GM12865 (cell line): ENCODE results near the gene ZKSCAN8.

Experiments
- DNase-seq: peaks from one replicate; pipeline ENCODE4 v3.0.0; 2010; ENCODE audit warnings: low read depth
- H3K4me3 ChIP-seq: 2 replicates; pipeline ENCODE4 v1.5.1; 2011; ENCODE audit warnings: mild to moderate bottlenecking, low read depth, low read length, control low read depth
- CTCF ChIP-seq: IDR thresholded peaks from 2 replicates; pipeline ENCODE4 v1.5.1; 2011; ENCODE audit warnings: low read length, control low read depth, low read depth, inconsistent platforms; ENCODE audit not compliant: insufficient read depth; ENCODE audit errors: missing control alignments

Gene ZKSCAN8

DNA sequence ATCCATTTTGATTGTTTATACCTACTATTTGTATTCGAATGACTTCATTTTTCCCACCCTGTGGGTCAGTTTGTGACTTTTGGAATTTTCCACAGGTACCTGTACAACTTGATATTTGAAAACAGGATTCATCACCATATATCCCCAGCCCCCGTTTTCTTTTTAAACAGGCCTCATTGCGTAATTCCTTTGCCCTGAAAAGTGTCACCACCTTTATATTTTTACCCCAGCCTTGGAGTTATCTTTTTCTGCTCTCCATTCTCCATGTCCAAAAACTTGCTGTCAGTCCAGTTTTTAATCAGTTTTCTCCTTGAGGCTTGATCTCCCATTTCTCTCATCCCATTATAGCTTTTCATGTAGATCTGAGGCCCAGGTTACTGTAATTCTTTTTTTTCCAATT lies 16.6 kb downstream of the ZKSCAN8 start:
- TF ChIP-seq CTCF, result no peak

DNA sequence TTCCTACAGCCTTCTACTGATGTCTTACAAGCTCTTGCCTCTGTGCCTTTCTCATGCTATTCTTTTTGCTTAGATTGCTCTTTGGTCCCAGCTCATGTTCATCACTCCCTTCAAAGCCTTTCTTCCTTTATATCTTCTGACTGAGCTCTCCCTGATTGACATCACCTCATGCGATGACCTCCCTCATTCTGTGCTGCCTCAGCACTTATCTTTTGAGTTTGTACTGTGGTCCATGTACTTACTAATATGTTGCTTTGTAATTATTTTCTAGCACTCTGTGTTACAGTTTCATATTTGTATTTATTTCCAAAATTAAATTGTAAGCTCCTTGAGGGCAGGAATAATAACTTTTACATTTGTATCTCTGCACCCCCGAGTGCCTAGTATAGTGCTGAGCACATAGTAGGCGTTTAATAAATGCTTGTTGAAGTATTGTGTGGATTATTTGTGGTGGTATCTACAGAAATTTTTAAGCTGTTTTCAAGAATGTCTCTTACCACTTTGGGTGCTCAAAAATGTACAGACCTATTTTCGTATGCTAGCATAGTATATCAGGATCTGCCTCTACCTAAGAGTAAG lies 17.4 kb downstream of the ZKSCAN8 start:
- H3K4me3 ChIP-seq, result no peak overlapping the region
- DNase-seq, result no peak
- TF ChIP-seq CTCF, result no peak

More for the DNA sequence above, 16.6 kb downstream of the ZKSCAN8 start:
- H3K4me3 ChIP-seq, result no peak overlapping the region
- no peak for DNase-seq

- no peak overlapping the region for H3K4me3 ChIP-seq
- TF ChIP-seq CTCF, result no peak
- no peak for DNase-seq
These were observed 18.6 kb downstream of the ZKSCAN8 start for GRCh38 chr6:28160233-28160632.

GRCh38 chr6:28161410-28162079 lies 19.9 kb downstream of the ZKSCAN8 start:
- TF ChIP-seq CTCF, result no peak
- no peak overlapping the region for H3K4me3 ChIP-seq
- peak; percentile 8 for DNase-seq

GRCh38 chr6:28165563-28165962 lies 23.9 kb downstream of the ZKSCAN8 start:
- no peak for DNase-seq

GRCh38 chr6:28167068-28167467 lies 25.4 kb downstream of the ZKSCAN8 start:
- DNase-seq, result no peak
- TF ChIP-seq CTCF, result no peak
- H3K4me3 ChIP-seq, result no peak overlapping the region

More at GRCh38 chr6:28165563-28165962, 23.9 kb downstream of the ZKSCAN8 start:
- no peak overlapping the region for H3K4me3 ChIP-seq
- TF ChIP-seq CTCF, result no peak

DNA sequence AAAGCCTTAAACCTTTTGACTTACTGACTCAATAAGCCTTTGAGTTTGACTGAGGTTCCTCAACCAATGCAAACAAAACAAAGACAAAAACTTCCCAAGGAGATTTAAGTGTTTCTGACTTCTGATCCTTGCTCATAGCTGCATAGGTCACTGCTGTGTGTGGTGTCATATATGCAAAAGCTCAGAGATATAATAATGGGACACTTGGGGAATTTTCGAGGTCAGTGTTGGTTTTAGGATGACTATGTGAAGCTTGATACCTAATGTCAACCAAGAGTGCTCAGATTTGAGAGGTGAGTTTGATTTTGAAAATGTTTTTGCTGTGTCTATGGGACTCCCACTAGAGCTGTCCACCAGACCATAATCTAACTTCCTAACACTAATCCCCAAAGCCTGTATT lies 26.2 kb downstream of the ZKSCAN8 start:
- no peak for TF ChIP-seq CTCF
- H3K4me3 ChIP-seq, result no peak overlapping the region
- peak; percentile 3 for DNase-seq
